Smooth muscle cell (in vitro differentiated cells): ENCODE results near the gene TRIM43. TPM values are rescaled to one million over a fixed set of nuclear protein-coding genes. Genes with fewer than 3 reads are reported as not detected.
"Not testable (repeated sequence)": the region's sequence is repeated elsewhere in the genome, so short reads cannot be mapped to it uniquely, and the experiment has no call there.

Source experiments
- DNase-seq: peaks from one replicate; lab custom pipeline; 2025; ENCODE audit not compliant: unreplicated experiment; lab: John Stamatoyannopoulos, UW
- H2AFZ ChIP-seq: fragments of 200-600 bp; sonication (generic); 2 replicates; pipeline ENCODE4 v1.6.0; 2016; ENCODE audit warnings: antibody characterized with exemption, low read depth, mild to moderate bottlenecking
- H3F3A ChIP-seq: fragments of 200-600 bp; sonication (generic); 2 replicates; pipeline ENCODE4 v1.6.0; 2017; ENCODE audit warnings: antibody characterized with exemption, low read depth
- H3K27ac ChIP-seq: fragments of 200-600 bp; sonication (generic); 2 replicates; pipeline ENCODE4 v1.5.1; 2016; ENCODE audit warnings: low read depth, mild to moderate bottlenecking
- H3K27me3 ChIP-seq: fragments of 200-600 bp; sonication (generic); 2 replicates; pipeline ENCODE4 v1.6.1; 2016; ENCODE audit warnings: low read depth, mild to moderate bottlenecking
- H3K36me3 ChIP-seq: fragments of 200-600 bp; sonication (generic); 2 replicates; pipeline ENCODE4 v1.5.1; 2016; ENCODE audit warnings: low read depth
- H3K4me1 ChIP-seq: fragments of 200-600 bp; sonication (generic); 2 replicates; pipeline ENCODE4 v1.5.1; 2016; ENCODE audit warnings: low read depth
- H3K4me2 ChIP-seq: fragments of 200-600 bp; sonication (generic); 2 replicates; pipeline ENCODE4 v1.6.0; 2016; ENCODE audit warnings: mild to moderate bottlenecking
- H3K4me3 ChIP-seq: fragments of 200-600 bp; sonication (generic); 2 replicates; pipeline ENCODE4 v1.5.1; 2016; ENCODE audit warnings: mild to moderate bottlenecking
- H3K79me2 ChIP-seq: fragments of 200-600 bp; sonication (generic); 2 replicates; pipeline ENCODE4 v1.6.0; 2016; ENCODE audit warnings: low read depth, mild to moderate bottlenecking
- H3K9ac ChIP-seq: fragments of 200-600 bp; sonication (generic); 2 replicates; pipeline ENCODE4 v1.6.0; 2016; ENCODE audit warnings: low read depth
- H3K9me3 ChIP-seq: fragments of 200-600 bp; sonication (generic); replicated peaks from 2 replicates; pipeline ENCODE4 v1.5.1; 2016; ENCODE audit warnings: low read depth
- H4K20me1 ChIP-seq: fragments of 200-600 bp; sonication (generic); 2 replicates; pipeline ENCODE4 v1.6.0; 2016; ENCODE audit warnings: low read depth
- WGBS: methylation state at CpG from one replicate; pipeline ENCODE4 v1.1.7; 2016; ENCODE audit warnings: low lambda C conversion rate; 5-methylcytosine and 5-hydroxymethylcytosine counted together
- polyA plus RNA-seq: library from polyadenylated mRNA; unstranded; fragments of >200 nt; fragmentation: Nextera tagmentation; extraction: Ambion mirVana; gene quantifications from 2 replicates; pipeline ENCODE4 v1.2.1, GENCODE V29; 2016
- total RNA-seq: library from RNA; depleted of rRNA; stranded (reverse); fragments of >200 nt; gene quantifications from 2 replicates; pipeline ENCODE4 v1.2.3, GENCODE V29; 2014
- TF ChIP-seq, protein P1 (sequence below): fragments of 200-600 bp; sonication (generic); IDR thresholded peaks from 2 replicates; pipeline ENCODE4 v1.5.1; 2017; ENCODE audit warnings: borderline replicate concordance, mild to moderate bottlenecking, antibody characterized with exemption; ENCODE audit not compliant: insufficient read depth, poor library complexity, severe bottlenecking

TRIM43 gene
- total and polyA plus RNA-seq, 2 experiments from 2014 or later: not detected

DNA sequence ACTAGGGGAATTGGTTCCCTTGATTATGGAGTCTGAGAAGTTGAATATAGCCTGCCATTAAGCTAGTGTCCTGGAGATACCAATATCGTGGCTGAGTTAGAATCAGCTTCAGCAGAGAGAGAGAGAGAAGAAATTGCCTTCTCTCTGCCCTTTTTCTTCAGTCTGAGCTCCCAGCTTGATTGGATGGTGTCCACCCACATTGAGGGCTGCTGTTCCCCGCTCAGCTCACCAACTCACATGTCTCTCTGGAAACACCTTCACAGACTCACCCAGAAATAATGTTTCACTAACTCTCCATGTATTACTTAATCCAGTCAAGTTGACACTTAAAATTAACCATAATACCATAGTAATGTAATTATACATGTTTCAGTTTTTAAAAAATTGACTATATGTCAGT lies 17.9 kb upstream of the TRIM43 start:
- Histone ChIP-seq H3K36me3 (no peaks in the 10 kb centered on the region), H3K9ac (no peak overlapping the region), H3K79me2 (no peaks in the 10 kb centered on the region), H3K27me3 (no peaks in the 10 kb centered on the region), H3K4me3 (no peak overlapping the region), H2AFZ (no peak overlapping the region), H3K9me3 (no peaks in the 10 kb centered on the region), H3K4me2 (no peak overlapping the region), H3F3A (no peaks in the 10 kb centered on the region), H4K20me1 (no peaks in the 10 kb centered on the region), H3K4me1 (no peaks in the 10 kb centered on the region), H3K27ac (no peak overlapping the region)
- DNase-seq: no peak
- 46% methylated on average over 2 of the region's 2 CpGs for WGBS
- TF ChIP-seq, protein P1, sequence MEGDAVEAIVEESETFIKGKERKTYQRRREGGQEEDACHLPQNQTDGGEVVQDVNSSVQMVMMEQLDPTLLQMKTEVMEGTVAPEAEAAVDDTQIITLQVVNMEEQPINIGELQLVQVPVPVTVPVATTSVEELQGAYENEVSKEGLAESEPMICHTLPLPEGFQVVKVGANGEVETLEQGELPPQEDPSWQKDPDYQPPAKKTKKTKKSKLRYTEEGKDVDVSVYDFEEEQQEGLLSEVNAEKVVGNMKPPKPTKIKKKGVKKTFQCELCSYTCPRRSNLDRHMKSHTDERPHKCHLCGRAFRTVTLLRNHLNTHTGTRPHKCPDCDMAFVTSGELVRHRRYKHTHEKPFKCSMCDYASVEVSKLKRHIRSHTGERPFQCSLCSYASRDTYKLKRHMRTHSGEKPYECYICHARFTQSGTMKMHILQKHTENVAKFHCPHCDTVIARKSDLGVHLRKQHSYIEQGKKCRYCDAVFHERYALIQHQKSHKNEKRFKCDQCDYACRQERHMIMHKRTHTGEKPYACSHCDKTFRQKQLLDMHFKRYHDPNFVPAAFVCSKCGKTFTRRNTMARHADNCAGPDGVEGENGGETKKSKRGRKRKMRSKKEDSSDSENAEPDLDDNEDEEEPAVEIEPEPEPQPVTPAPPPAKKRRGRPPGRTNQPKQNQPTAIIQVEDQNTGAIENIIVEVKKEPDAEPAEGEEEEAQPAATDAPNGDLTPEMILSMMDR: no peak

DNA sequence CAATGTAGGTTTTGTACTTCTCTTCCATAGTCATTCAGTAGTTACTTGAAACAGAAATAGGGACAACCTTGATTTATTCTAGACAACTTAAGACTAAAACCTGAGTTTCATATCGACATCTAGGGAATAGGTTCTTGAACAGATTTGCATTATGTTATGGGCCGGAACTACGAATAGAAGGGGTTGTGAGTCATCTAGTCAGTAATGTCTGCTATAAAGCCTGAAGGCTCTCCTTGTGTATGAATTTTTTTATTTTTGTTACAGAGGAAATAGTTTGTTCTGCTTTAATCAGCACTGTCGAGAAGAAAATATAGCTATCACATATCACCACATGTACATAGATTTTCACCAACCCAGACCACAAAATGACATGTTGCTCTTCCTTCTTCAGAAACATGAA lies 17.3 kb upstream of the TRIM43 start:
- no peak overlapping the region for H3K9ac ChIP-seq
- H3K4me1 ChIP-seq: no peaks in the 10 kb centered on the region
- no peak overlapping the region for H3K4me2 ChIP-seq
- H4K20me1 ChIP-seq: no peaks in the 10 kb centered on the region
- no peak overlapping the region for H3K27ac ChIP-seq
- no peaks in the 10 kb centered on the region for H3K27me3 ChIP-seq
- no peak for DNase-seq
- 81% methylated on average over 4 of the region's 4 CpGs for WGBS
- no peaks in the 10 kb centered on the region for H3F3A ChIP-seq
- TF ChIP-seq, protein P1: no peak
- no peaks in the 10 kb centered on the region for H3K9me3 ChIP-seq
- no peaks in the 10 kb centered on the region for H3K36me3 ChIP-seq
- H3K79me2 ChIP-seq: no peaks in the 10 kb centered on the region
- H2AFZ ChIP-seq: no peak overlapping the region
- H3K4me3 ChIP-seq: no peak overlapping the region

DNA sequence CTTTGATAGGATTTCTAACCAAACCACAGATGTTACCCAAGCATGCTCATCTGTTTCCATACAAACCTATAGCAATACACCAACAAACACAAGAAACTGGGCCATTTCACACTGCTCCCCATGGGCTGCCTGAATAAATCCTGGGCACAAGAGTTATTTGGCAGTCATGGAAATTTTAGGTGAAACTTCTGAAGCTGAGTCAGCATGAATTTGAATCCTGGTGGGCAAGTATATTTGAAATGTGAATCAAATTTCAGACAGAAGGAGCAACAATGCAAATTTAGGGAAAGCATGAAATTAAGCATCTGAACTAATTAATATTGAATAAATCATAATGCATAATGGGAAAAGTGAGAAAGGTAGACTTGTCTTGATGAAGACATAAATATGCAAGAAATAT lies 15.9 kb upstream of the TRIM43 start:
- Histone ChIP-seq H3K36me3 (no peaks in the 10 kb centered on the region), H3K27me3 (no peaks in the 10 kb centered on the region), H4K20me1 (no peaks in the 10 kb centered on the region), H3K4me1 (no peaks in the 10 kb centered on the region), H3K79me2 (no peaks in the 10 kb centered on the region), H3K9ac (no peak overlapping the region), H3F3A (no peaks in the 10 kb centered on the region), H2AFZ (no peak overlapping the region), H3K4me3 (no peak overlapping the region), H3K27ac (no peak overlapping the region), H3K4me2 (no peak overlapping the region), H3K9me3 (no peaks in the 10 kb centered on the region)
- no peak for DNase-seq
- TF ChIP-seq, protein P1: no peak

DNA sequence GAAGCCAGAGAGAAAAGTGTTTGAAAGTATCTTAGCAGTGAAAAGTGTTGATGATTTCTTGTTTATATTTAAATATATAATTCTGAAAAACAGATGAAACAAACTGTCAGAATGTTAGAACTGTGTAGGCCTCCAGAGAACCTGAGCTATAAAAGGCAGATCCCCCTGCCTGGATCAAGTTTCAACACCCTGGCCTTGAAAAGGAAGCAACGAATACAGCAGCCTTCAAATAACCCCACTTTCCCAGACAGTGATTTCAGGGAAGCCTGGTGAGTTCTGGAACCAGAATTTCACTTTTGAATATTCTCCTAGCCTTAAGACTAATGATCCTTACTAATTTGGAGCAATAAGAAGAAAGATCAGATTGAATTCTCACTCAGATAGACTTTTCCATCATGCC lies 13.3 kb upstream of the TRIM43 start:
- WGBS: 40% methylated on average over 1 of the region's 1 CpG
- TF ChIP-seq, protein P1: no peak
- H3K9ac ChIP-seq: no peak overlapping the region
- DNase-seq: no peak
- no peaks in the 10 kb centered on the region for H3K4me1 ChIP-seq
- H3K4me2 ChIP-seq: no peak overlapping the region
- H3F3A ChIP-seq: no peaks in the 10 kb centered on the region
- peaks cover 3% of the 10 kb centered on the region for H3K9me3 ChIP-seq
- no peak overlapping the region for H3K27ac ChIP-seq
- no peak overlapping the region for H2AFZ ChIP-seq
- no peak overlapping the region for H3K4me3 ChIP-seq
- no peaks in the 10 kb centered on the region for H4K20me1 ChIP-seq
- no peaks in the 10 kb centered on the region for H3K27me3 ChIP-seq
- H3K79me2 ChIP-seq: no peaks in the 10 kb centered on the region
- H3K36me3 ChIP-seq: no peaks in the 10 kb centered on the region

DNA sequence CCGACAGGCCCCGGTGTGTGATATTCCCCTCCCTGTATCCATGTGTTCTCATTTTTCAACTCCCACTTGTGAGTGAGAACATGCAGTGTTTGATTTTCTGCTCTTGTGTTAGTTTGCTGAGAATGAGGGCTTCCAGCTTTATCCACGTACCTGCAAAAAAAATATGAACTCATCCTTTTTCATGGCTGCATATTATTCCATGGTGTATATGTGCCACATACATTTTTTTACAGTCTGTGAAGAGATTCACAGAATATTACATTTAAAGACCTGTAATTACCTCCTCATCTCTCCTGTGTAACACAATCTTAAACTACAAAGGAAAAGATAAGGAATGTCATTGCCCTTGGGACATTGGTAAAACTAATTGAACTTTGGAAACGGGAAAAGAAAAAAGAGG lies 8.3 kb upstream of the TRIM43 start:
- not testable (repeated sequence) for H4K20me1 ChIP-seq, H2AFZ ChIP-seq, H3K9ac ChIP-seq, H3K27ac ChIP-seq, H3K27me3 ChIP-seq, H3K36me3 ChIP-seq, H3F3A ChIP-seq, H3K4me3 ChIP-seq, H3K79me2 ChIP-seq, H3K4me1 ChIP-seq, DNase-seq, H3K9me3 ChIP-seq, H3K4me2 ChIP-seq
- 64% methylated on average over 4 of the region's 4 CpGs for WGBS

DNA sequence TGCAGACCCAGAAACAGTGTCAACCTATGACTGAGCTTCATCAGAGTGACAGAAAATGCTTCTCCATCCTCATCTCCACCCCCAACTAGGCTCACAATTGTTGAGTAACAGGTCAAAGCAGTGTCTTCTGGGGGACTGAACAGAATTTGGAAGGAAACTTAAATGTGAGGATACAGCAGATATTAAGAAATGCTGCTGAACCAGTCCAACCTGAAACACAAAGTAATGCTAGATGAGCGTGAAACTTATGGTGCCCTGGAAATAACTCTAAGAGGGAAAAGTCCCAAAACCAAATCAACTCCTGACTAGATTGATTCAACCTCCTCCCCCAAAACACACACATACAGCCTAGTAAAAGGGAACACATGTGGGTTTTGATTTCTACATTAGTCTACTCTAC lies 7.5 kb upstream of the TRIM43 start:
- not testable (repeated sequence) for H3K4me3 ChIP-seq, H3K4me1 ChIP-seq, H3K4me2 ChIP-seq, H3K27me3 ChIP-seq, H3K27ac ChIP-seq, H3K9ac ChIP-seq, H3F3A ChIP-seq, H4K20me1 ChIP-seq, H3K9me3 ChIP-seq, H3K36me3 ChIP-seq, H3K79me2 ChIP-seq, H2AFZ ChIP-seq, DNase-seq
- 73% methylated on average over 1 of the region's 1 CpG for WGBS
